ENCODE results near the gene MBP. TPM values are rescaled to one million over a fixed set of nuclear protein-coding genes. Genes with fewer than 3 reads are reported as not detected.

MBP gene
- total RNA-seq, 1 donor from 2014 or later: 90.6 TPM

GRCh38 chr18:76977108-76977621 lies 155.4 kb downstream of the MBP start:
- ATAC-seq: peak; percentile 62 to 80
- Histone ChIP-seq H3K4me3 (peak overlapping the region; percentile 19), H3K4me1 (no peaks in the 10 kb centered on the region), H3K36me3 (no peaks in the 10 kb centered on the region), H3K9me3 (no peaks in the 10 kb centered on the region), H3K27ac (no peak overlapping the region), H3K27me3 (ENCODE audit: low read depth) (no peaks in the 10 kb centered on the region)
- intact Hi-C loops (cut with DNase I): no loop called here
- no peak for TF ChIP-seq CTCF (IDR thresholded peaks at IDR 0.05)
- no peak for DNase-seq

GRCh38 chr18:76975577-76976110 lies 156.9 kb downstream of the MBP start:
- no peak for ATAC-seq
- Histone ChIP-seq H3K27me3 (ENCODE audit: low read depth) (no peaks in the 10 kb centered on the region), H3K36me3 (no peaks in the 10 kb centered on the region), H3K4me3 (no peak overlapping the region), H3K4me1 (no peaks in the 10 kb centered on the region), H3K9me3 (no peaks in the 10 kb centered on the region), H3K27ac (no peak overlapping the region)
- intact Hi-C loops (cut with DNase I): no loop called here
- no peak for DNase-seq
- no peak for TF ChIP-seq CTCF (IDR thresholded peaks at IDR 0.05)

- Histone ChIP-seq H3K27ac (no peak overlapping the region), H3K4me1 (no peaks in the 10 kb centered on the region), H3K9me3 (no peaks in the 10 kb centered on the region), H3K4me3 (no peak overlapping the region), H3K36me3 (no peaks in the 10 kb centered on the region), H3K27me3 (ENCODE audit: low read depth) (no peaks in the 10 kb centered on the region)
- ATAC-seq (no peak), DNase-seq (no peak)
- TF ChIP-seq CTCF (IDR thresholded peaks at IDR 0.05): no peak
- intact Hi-C loops (cut with DNase I): no loop called here
Observed at GRCh38 chr18:76974386-76974785, 158.2 kb downstream of the MBP start.

GRCh38 chr18:76973520-76974266 lies 158.9 kb downstream of the MBP start:
- Histone ChIP-seq H3K27ac (no peak overlapping the region), H3K4me1 (no peaks in the 10 kb centered on the region), H3K4me3 (no peak overlapping the region), H3K36me3 (peaks cover 5% of the 10 kb centered on the region), H3K9me3 (no peaks in the 10 kb centered on the region), H3K27me3 (ENCODE audit: low read depth) (no peaks in the 10 kb centered on the region)
- TF ChIP-seq CTCF (IDR thresholded peaks at IDR 0.05): no peak
- intact Hi-C loops (cut with DNase I): no loop called here
- ATAC-seq (no peak), DNase-seq (no peak)

GRCh38 chr18:76972846-76973519 lies 159.6 kb downstream of the MBP start:
- no peak for TF ChIP-seq CTCF (IDR thresholded peaks at IDR 0.05)
- DNase-seq (no peak), ATAC-seq (no peak)
- peaks cover 9% of the 10 kb centered on the region for H3K36me3 ChIP-seq
- H3K27me3 ChIP-seq (ENCODE audit: low read depth): no peaks in the 10 kb centered on the region
- no peak overlapping the region for H3K4me3 ChIP-seq
- intact Hi-C loops (cut with DNase I): no loop called here
- no peaks in the 10 kb centered on the region for H3K9me3 ChIP-seq
- H3K27ac ChIP-seq: no peak overlapping the region
- no peaks in the 10 kb centered on the region for H3K4me1 ChIP-seq

All from lower lobe of right lung (tissue), 2 donors.